ENCODE measurements around the gene ARHGAP45.

The ARHGAP45 gene

DNA sequence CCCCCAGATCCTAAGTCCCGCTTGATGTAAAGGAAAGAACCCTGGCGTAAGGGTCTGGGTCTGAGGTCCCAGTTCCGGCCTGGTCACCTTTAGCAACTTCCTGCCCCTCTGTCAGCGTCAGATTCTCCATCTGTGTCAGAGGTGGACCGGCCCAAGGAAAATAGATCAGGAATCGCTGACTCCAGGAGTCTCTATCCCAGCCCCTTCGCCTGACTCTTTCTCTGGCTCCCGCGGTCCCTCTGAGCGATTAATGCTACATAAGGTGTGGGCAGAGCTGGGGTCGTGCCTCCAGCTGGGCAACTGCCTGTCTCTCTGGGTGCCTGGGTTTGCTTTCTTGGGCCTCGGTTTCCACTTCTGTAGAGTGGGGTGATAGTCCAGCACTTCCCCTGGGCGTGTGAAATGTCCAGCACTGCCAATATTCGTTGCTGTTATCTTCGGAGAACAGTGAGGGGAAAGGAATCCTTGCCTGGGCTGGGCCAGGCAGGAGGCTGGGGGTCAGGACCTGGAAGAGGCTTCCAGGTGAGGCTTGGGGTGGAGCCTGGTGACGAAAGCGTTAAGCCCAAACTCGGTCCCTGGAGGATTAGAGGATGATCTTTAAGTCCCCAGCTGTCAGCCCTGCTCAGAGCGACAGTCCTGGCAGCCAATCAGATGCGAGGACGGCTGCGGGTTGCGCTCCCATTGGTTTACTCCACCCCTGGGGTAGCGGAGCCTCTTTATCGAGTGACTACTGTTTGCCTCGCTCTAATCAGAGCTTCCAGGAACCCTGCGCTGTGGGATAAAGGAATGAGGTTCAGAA is 26.3 kb upstream of the ARHGAP45 start:
- peak overlapping the region; percentile 54 for H3K4me3 ChIP-seq (ENCODE audit: control insufficient read depth, low read depth, low read length)
- DNase-seq (ENCODE audit: low read depth), result peak; percentile 83
- TF ChIP-seq, protein P1, sequence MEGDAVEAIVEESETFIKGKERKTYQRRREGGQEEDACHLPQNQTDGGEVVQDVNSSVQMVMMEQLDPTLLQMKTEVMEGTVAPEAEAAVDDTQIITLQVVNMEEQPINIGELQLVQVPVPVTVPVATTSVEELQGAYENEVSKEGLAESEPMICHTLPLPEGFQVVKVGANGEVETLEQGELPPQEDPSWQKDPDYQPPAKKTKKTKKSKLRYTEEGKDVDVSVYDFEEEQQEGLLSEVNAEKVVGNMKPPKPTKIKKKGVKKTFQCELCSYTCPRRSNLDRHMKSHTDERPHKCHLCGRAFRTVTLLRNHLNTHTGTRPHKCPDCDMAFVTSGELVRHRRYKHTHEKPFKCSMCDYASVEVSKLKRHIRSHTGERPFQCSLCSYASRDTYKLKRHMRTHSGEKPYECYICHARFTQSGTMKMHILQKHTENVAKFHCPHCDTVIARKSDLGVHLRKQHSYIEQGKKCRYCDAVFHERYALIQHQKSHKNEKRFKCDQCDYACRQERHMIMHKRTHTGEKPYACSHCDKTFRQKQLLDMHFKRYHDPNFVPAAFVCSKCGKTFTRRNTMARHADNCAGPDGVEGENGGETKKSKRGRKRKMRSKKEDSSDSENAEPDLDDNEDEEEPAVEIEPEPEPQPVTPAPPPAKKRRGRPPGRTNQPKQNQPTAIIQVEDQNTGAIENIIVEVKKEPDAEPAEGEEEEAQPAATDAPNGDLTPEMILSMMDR (IDR thresholded peaks at IDR 0.05; ENCODE audit: control insufficient read depth, insufficient read depth, low read depth, low read length, missing control alignments), result no peak

DNA sequence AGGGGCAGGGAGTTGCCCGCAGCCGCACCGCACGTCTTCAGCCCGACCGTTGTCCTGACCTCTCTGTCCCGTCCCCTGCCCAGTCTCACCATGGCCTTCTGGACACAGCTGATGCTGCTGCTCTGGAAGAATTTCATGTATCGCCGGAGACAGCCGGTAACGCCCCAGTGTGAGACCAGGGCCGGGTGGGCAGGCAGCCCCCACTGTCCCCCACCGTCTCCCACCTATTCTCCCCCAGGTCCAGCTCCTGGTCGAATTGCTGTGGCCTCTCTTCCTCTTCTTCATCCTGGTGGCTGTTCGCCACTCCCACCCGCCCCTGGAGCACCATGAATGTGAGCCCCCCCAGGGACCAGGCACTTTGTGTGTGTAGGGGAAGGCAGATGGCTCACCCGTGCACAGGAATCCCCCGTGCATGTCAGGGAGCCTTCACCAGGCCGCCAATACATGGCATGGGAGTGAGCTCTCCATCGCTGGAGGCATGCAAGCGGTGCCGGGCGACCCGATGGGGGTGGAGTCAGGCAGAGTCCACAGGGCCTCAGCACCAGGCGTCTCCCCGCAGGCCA is 25.6 kb upstream of the ARHGAP45 start:
- TF ChIP-seq, protein P1 (IDR thresholded peaks at IDR 0.05; ENCODE audit: control insufficient read depth, insufficient read depth, low read depth, low read length, missing control alignments), result no peak
- peak overlapping the region; percentile 28 for H3K4me3 ChIP-seq (ENCODE audit: control insufficient read depth, low read depth, low read length)
- DNase-seq (ENCODE audit: low read depth), result no peak

DNA sequence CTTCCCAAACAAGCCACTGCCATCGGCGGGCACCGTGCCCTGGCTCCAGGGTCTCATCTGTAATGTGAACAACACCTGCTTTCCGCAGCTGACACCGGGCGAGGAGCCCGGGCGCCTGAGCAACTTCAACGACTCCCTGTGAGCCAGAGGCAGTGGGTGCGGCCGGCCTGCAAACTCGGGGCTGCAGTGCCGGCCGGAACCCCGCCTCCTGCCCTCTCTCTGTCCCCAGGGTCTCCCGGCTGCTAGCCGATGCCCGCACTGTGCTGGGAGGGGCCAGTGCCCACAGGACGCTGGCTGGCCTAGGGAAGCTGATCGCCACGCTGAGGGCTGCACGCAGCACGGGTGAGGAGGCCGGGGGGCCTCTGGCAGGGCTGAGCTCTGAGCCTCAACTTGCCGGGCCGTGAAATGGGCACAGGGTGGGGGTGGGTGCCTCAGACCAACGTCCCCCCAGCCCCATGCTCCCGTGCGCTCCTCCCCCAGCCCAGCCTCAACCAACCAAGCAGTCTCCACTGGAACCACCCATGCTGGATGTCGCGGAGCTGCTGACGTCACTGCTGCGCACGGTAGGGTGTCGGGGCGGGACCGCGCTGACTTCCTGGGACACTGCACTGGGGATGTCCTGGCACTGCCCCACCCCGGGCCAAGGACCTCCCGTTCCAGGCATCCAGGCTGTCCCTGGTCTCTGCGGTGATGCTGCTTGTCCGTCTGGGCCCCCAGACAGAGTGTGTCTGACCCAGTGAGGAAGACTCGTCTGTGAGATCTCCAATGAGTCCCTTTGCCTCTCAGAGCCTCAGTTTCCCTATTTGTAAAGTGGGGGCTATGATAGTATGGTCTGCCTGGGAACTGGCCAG is 24.9 kb upstream of the ARHGAP45 start:
- no peak overlapping the region for H3K4me3 ChIP-seq (ENCODE audit: control insufficient read depth, low read depth, low read length)
- DNase-seq (ENCODE audit: low read depth), result no peak
- TF ChIP-seq, protein P1 (IDR thresholded peaks at IDR 0.05; ENCODE audit: control insufficient read depth, insufficient read depth, low read depth, low read length, missing control alignments), result no peak

DNA sequence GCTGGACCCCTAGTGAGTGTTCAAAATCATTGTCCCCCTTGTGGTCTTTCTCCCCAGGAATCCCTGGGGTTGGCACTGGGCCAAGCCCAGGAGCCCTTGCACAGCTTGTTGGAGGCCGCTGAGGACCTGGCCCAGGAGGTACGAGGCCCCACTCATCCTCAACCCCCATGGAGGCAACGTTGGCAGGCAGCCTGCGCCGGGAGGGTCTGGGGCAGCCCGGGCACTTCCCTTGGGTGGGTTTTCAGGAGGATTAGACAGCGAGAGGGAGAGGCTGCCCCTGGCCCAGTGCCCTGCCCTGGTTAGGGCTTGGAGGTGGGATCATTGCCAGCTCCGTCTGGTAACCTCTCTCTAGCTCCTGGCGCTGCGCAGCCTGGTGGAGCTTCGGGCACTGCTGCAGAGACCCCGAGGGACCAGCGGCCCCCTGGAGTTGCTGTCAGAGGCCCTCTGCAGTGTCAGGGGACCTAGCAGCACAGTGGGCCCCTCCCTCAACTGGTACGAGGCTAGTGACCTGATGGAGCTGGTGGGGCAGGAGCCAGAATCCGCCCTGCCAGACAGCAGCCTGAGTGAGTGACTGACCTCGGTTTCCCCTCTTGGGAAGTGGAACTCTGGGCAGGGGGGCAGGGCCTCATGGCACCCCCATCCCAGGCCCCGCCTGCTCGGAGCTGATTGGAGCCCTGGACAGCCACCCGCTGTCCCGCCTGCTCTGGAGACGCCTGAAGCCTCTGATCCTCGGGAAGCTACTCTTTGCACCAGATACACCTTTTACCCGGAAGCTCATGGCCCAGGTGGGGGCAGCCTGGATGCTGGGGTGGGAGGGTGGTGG is 24.1 kb upstream of the ARHGAP45 start:
- H3K4me3 ChIP-seq (ENCODE audit: control insufficient read depth, low read depth, low read length), result no peak overlapping the region
- TF ChIP-seq, protein P1 (IDR thresholded peaks at IDR 0.05; ENCODE audit: control insufficient read depth, insufficient read depth, low read depth, low read length, missing control alignments), result no peak
- no peak for DNase-seq (ENCODE audit: low read depth)

DNA sequence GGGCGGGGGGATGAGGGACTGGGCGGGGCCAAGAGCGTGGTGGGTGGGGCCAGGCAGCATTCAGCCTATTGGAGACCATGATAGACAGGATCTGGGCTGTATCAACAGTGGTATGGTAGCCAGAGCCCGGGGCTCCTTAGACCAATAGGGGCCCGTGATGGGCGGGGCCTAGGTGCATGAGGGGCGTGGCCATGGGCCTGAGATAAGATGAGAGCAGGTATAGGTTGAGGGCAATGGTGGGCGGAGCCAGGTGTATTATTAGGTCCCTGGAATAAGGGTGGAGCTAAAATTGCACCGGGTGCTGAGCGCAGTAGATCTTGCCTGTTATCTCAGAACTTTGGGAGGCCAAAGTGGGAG is 21.7 kb upstream of the ARHGAP45 start:
- no peak for DNase-seq (ENCODE audit: low read depth)
- H3K4me3 ChIP-seq (ENCODE audit: control insufficient read depth, low read depth, low read length), result no peak overlapping the region
- TF ChIP-seq, protein P1 (IDR thresholded peaks at IDR 0.05; ENCODE audit: control insufficient read depth, insufficient read depth, low read depth, low read length, missing control alignments), result no peak

DNA sequence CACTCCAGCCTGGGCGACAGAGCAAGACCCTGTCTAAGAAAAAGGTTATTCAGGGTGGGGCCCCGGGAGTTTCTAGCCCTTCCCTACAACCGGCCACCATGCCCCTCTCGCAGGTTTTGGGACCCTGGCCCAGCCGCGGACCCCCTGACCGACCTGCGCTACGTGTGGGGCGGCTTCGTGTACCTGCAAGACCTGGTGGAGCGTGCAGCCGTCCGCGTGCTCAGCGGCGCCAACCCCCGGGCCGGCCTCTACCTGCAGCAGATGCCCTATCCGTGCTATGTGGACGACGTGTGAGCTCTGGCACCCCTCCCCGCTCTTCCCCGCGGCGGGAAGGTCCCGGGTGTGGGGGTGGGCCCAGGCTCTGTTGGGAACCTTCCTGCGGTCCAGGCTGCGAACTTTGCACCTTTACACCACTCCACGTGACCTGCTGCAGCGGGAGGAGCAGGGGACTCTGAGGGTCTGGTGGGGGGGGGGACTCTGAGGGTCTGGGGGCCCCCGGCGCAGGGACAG is 20.8 kb upstream of the ARHGAP45 start:
- H3K4me3 ChIP-seq (ENCODE audit: control insufficient read depth, low read depth, low read length), result no peak overlapping the region
- TF ChIP-seq, protein P1 (IDR thresholded peaks at IDR 0.05; ENCODE audit: control insufficient read depth, insufficient read depth, low read depth, low read length, missing control alignments), result no peak
- no peak for DNase-seq (ENCODE audit: low read depth)
